ENCODE measurements around the gene PCDHB13. TPM values are rescaled to one million over a fixed set of nuclear protein-coding genes. Genes with fewer than 3 reads are reported as not detected.
A peak's percentile ranks its signal among the peaks of the same experiment; 100 is the strongest.
"Not testable (repeated sequence)": the region's sequence is repeated elsewhere in the genome, so short reads cannot be mapped to it uniquely, and the experiment has no call there.

PCDHB13 gene
- total and polyA plus RNA-seq, 2 of the 4 experiments (the other 2 are of a cell fraction): 0.18 to 0.26 TPM

GRCh38 chr5:141245250-141245717 is 31.6 kb downstream of the PCDHB13 start, which contains the start of gene PCDHB15:
Gene PCDHB15 (plus strand): TSS chr5:141245395. CDS start chr5:141245579, 184 bp downstream.
- peak within 1 kb of the TSS; percentile 61 for H3K4me3 ChIP-seq (ENCODE audit: insufficient read depth, low read depth, low read length)
- dilution Hi-C loops (cut with HindIII; ENCODE audit: low sequenced_read_pairs, unreplicated experiment): no loop called here

GRCh38 chr5:141246971-141247370 is 33.3 kb downstream of the PCDHB13 start:
- H3K4me2 ChIP-seq (ENCODE audit: low read depth, low read length); H2BK20ac ChIP-seq (ENCODE audit: low read depth, low read length); ATAC-seq (ENCODE audit: low read depth); DNase-seq; H4K91ac ChIP-seq (ENCODE audit: insufficient read depth, low read depth, low read length); H3K4me3 ChIP-seq (ENCODE audit: insufficient read depth, low read depth, low read length); H3K27ac ChIP-seq (ENCODE audit: insufficient read depth, low read length); H3K36me3 ChIP-seq (ENCODE audit: control insufficient read depth, insufficient read depth, low read length); H3K4ac ChIP-seq (ENCODE audit: low read depth, low read length); H3K9ac ChIP-seq (ENCODE audit: low read depth, low read length); CTCF ChIA-PET; H3K23ac ChIP-seq (ENCODE audit: low read depth, low read length); H2AFZ ChIP-seq (replicated peaks; ENCODE audit: low read length, poor library complexity); dilution Hi-C loops (cut with HindIII; ENCODE audit: low sequenced_read_pairs, unreplicated experiment); H4K8ac ChIP-seq (ENCODE audit: low read depth in 2 of 2, low read length in 2 of 2); POLR2A ChIA-PET (ENCODE audit: unreplicated experiment); H3K27me3 ChIP-seq (ENCODE audit: control insufficient read depth, insufficient read depth, low read length); intact Hi-C loops (cut with micrococcal nuclease); H2BK15ac ChIP-seq (ENCODE audit: low read depth, low read length); BruUV-seq (replicated peaks); H2BK5ac ChIP-seq (ENCODE audit: low read depth, low read length, poor library complexity, severe bottlenecking); H2BK120ac ChIP-seq (ENCODE audit: low read depth, low read length); H3K18ac ChIP-seq (ENCODE audit: low read depth, low read length); H3K4me1 ChIP-seq (ENCODE audit: control insufficient read depth, insufficient read depth, low read length); H2AK5ac ChIP-seq (ENCODE audit: low read depth, low read length); H3K14ac ChIP-seq (replicated peaks; ENCODE audit: low read depth, low read length); H2AK9ac ChIP-seq (replicated peaks; ENCODE audit: low read depth, low read length, poor library complexity); H4K20me1 ChIP-seq (ENCODE audit: insufficient read depth, low read length); H4K5ac ChIP-seq (ENCODE audit: low read depth, low read length); H3K9me1 ChIP-seq (ENCODE audit: insufficient read depth, low read length); in situ Hi-C loops (cut with MboI; ENCODE audit: low sequenced_read_pairs); H3K56ac ChIP-seq (ENCODE audit: extremely low read depth, insufficient read depth, low read length); H3K79me1 ChIP-seq (ENCODE audit: low read depth in 1 of 2, low read length in 2 of 2): not testable (repeated sequence)
- no CpG with 5 or more reads among the region's 42 CpGs for WGBS, 2 experiments (ENCODE audit: extremely low coverage in 2 of 2, insufficient read length in 1 of 2)
- peaks cover 27% of the 10 kb centered on the region for H3K9me3 ChIP-seq (ENCODE audit: control insufficient read depth, insufficient read depth, low read length)

More at GRCh38 chr5:141245250-141245717, 31.6 kb downstream of the PCDHB13 start, which contains the start of gene PCDHB15:
- in situ Hi-C loops (cut with MboI; ENCODE audit: low sequenced_read_pairs): no loop called here
- Histone ChIP-seq H3K9me3 (ENCODE audit: control insufficient read depth, insufficient read depth, low read length) (peaks cover 42% of the 10 kb centered on the region), H3K9me1 (ENCODE audit: insufficient read depth, low read length) (no peaks in the 10 kb centered on the region), H3K4me1 (ENCODE audit: control insufficient read depth, insufficient read depth, low read length) (no peaks in the 10 kb centered on the region), H3K18ac (ENCODE audit: low read depth, low read length) (no peak within 1 kb of the TSS), H2BK5ac (ENCODE audit: low read depth, low read length, poor library complexity, severe bottlenecking) (no peak within 1 kb of the TSS), H4K20me1 (ENCODE audit: insufficient read depth, low read length) (no peaks in the 10 kb centered on the region), H3K79me1 (ENCODE audit: low read depth in 1 of 2, low read length in 2 of 2) (no peaks in the 10 kb centered on the region), H3K4ac (ENCODE audit: low read depth, low read length) (no peak within 1 kb of the TSS), H3K23ac (ENCODE audit: low read depth, low read length) (no peak within 1 kb of the TSS), H3K56ac (ENCODE audit: extremely low read depth, insufficient read depth, low read length) (no peak within 1 kb of the TSS), H3K36me3 (ENCODE audit: control insufficient read depth, insufficient read depth, low read length) (no peaks in the 10 kb centered on the region), H2AK9ac (replicated peaks; ENCODE audit: low read depth, low read length, poor library complexity) (no peak within 1 kb of the TSS), H4K5ac (ENCODE audit: low read depth, low read length) (no peak within 1 kb of the TSS), H2AFZ (replicated peaks; ENCODE audit: low read length, poor library complexity) (no peak within 1 kb of the TSS), H3K14ac (replicated peaks; ENCODE audit: low read depth, low read length) (no peak within 1 kb of the TSS), H2BK20ac (ENCODE audit: low read depth, low read length) (no peak within 1 kb of the TSS), H2AK5ac (ENCODE audit: low read depth, low read length) (no peak within 1 kb of the TSS), H3K9ac (ENCODE audit: low read depth, low read length) (peak within 1 kb of the TSS; percentile 37; the same call in 1 of the 2 replicates), H4K91ac (ENCODE audit: insufficient read depth, low read depth, low read length) (no peak within 1 kb of the TSS), H3K27me3 (ENCODE audit: control insufficient read depth, insufficient read depth, low read length) (no peaks in the 10 kb centered on the region), H2BK15ac (ENCODE audit: low read depth, low read length) (no peak within 1 kb of the TSS), H2BK120ac (ENCODE audit: low read depth, low read length) (no peak within 1 kb of the TSS), H3K27ac (ENCODE audit: insufficient read depth, low read length) (no peak within 1 kb of the TSS), H4K8ac (ENCODE audit: low read depth in 2 of 2, low read length in 2 of 2) (no peak within 1 kb of the TSS), H3K4me2 (ENCODE audit: low read depth, low read length) (no peak within 1 kb of the TSS)
- ATAC-seq (ENCODE audit: low read depth) (no peak), DNase-seq (no peak)
- ChIA-PET POLR2A (ENCODE audit: unreplicated experiment) (no interaction called here), CTCF (no interaction called here)
- TSS peak; percentile 25 for BruUV-seq (replicated peaks)
- 0% methylated on average over 2 of the region's 16 CpGs; no CpG with 5 or more reads in 1 of the 2 experiments for WGBS, 2 experiments (ENCODE audit: extremely low coverage in 2 of 2, insufficient read length in 1 of 2)
- intact Hi-C loops (cut with micrococcal nuclease): no loop called here
- TF ChIP-seq, protein P1, sequence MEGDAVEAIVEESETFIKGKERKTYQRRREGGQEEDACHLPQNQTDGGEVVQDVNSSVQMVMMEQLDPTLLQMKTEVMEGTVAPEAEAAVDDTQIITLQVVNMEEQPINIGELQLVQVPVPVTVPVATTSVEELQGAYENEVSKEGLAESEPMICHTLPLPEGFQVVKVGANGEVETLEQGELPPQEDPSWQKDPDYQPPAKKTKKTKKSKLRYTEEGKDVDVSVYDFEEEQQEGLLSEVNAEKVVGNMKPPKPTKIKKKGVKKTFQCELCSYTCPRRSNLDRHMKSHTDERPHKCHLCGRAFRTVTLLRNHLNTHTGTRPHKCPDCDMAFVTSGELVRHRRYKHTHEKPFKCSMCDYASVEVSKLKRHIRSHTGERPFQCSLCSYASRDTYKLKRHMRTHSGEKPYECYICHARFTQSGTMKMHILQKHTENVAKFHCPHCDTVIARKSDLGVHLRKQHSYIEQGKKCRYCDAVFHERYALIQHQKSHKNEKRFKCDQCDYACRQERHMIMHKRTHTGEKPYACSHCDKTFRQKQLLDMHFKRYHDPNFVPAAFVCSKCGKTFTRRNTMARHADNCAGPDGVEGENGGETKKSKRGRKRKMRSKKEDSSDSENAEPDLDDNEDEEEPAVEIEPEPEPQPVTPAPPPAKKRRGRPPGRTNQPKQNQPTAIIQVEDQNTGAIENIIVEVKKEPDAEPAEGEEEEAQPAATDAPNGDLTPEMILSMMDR (conservative IDR thresholded peaks at IDR 0.05; ENCODE audit: low read depth, low read length): 0 out of 2 replicates have a peak, but pooled peaks have one; percentile 22
- TF ChIP-seq MAZ (IDR thresholded peaks at IDR 0.05; ENCODE audit: borderline replicate concordance, low read depth, low read length): no peak
